Measurements from ENCODE around the gene EIF2AK2.

DNA sequence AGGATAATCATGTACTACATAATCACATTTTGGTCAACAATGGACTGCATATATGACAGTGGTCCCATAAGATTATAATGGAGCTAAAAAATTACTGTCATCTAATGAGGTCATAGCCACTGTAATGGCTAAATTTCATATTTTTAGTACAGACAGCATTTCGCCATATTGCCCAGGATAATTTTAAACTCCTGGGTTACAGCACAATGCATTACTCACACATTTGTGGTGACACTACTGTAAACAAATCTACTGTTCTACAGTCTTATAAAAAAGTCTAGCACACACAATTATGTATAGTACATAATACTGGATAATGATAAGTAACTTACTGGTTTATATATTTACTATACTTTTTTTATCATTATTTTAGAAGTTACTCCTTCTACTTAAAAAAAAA lies 12.8 kb downstream of the EIF2AK2 start:
- TF ChIP-seq, protein P1, sequence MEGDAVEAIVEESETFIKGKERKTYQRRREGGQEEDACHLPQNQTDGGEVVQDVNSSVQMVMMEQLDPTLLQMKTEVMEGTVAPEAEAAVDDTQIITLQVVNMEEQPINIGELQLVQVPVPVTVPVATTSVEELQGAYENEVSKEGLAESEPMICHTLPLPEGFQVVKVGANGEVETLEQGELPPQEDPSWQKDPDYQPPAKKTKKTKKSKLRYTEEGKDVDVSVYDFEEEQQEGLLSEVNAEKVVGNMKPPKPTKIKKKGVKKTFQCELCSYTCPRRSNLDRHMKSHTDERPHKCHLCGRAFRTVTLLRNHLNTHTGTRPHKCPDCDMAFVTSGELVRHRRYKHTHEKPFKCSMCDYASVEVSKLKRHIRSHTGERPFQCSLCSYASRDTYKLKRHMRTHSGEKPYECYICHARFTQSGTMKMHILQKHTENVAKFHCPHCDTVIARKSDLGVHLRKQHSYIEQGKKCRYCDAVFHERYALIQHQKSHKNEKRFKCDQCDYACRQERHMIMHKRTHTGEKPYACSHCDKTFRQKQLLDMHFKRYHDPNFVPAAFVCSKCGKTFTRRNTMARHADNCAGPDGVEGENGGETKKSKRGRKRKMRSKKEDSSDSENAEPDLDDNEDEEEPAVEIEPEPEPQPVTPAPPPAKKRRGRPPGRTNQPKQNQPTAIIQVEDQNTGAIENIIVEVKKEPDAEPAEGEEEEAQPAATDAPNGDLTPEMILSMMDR (IDR thresholded peaks at IDR 0.05): no peak
- TF ChIP-seq POLR2A (IDR thresholded peaks at IDR 0.05) (no peak), POLR2AphosphoS5 (IDR thresholded peaks at IDR 0.05) (no peak)

Data from breast epithelium (tissue), 3 donors.